Loucy (cell line): ENCODE data around the gene FAM162A.

Source experiments
- H2AFZ ChIP-seq: fragments of 200-600 bp; sonication (generic); 2 replicates; pipeline ENCODE4 v1.6.0; 2016; ENCODE audit warnings: antibody characterized with exemption, mild to moderate bottlenecking, low read length, moderate library complexity
- H3F3A ChIP-seq: fragments of 200-600 bp; 2 replicates; pipeline ENCODE4 v1.6.0; 2016; ENCODE audit warnings: antibody characterized with exemption, low read depth, mild to moderate bottlenecking
- H3K27me3 ChIP-seq: fragments of 200-600 bp; sonication (generic); 2 replicates; pipeline ENCODE4 v1.6.1; 2014; ENCODE audit warnings: low read length, mild to moderate bottlenecking; ENCODE audit not compliant: insufficient read depth, poor library complexity, severe bottlenecking
- H3K36me3 ChIP-seq: fragments of 200-600 bp; sonication (generic); 2 replicates; pipeline ENCODE4 v1.6.1; 2016; ENCODE audit warnings: low read length; ENCODE audit not compliant: insufficient read depth
- H3K4me1 ChIP-seq: fragments of 200-600 bp; sonication (generic); 2 replicates; pipeline ENCODE4 v1.5.1; 2014; ENCODE audit warnings: low read length, mild to moderate bottlenecking; ENCODE audit not compliant: insufficient read depth, poor library complexity, severe bottlenecking
- H3K4me2 ChIP-seq: fragments of 200-600 bp; sonication (generic); 2 replicates; pipeline ENCODE4 v1.6.0; 2014; ENCODE audit warnings: antibody characterized with exemption, low read length, low read depth, mild to moderate bottlenecking; ENCODE audit not compliant: poor library complexity, severe bottlenecking
- H3K4me3 ChIP-seq: fragments of 200-600 bp; sonication (generic); 2 replicates; pipeline ENCODE4 v1.5.1; 2014; ENCODE audit warnings: low read length, mild to moderate bottlenecking, mixed read lengths; ENCODE audit not compliant: poor library complexity, severe bottlenecking
- H3K79me2 ChIP-seq: fragments of 200-600 bp; sonication (generic); 2 replicates; pipeline ENCODE4 v1.6.1; 2014; ENCODE audit warnings: low read length; ENCODE audit not compliant: insufficient read depth
- H3K9ac ChIP-seq: fragments of 200-600 bp; sonication (generic); 2 replicates; pipeline ENCODE4 v1.6.0; 2014; ENCODE audit warnings: mild to moderate bottlenecking, low read depth, low read length, moderate library complexity; ENCODE audit not compliant: poor library complexity, severe bottlenecking
- H3K9me2 ChIP-seq: fragments of 200-600 bp; sonication (generic); replicated peaks from 2 replicates; pipeline ENCODE4 v1.6.1; 2016; ENCODE audit warnings: low read depth, low read length, mixed read lengths
- H3K9me3 ChIP-seq: fragments of 200-600 bp; sonication (generic); 2 replicates; pipeline ENCODE4 v1.6.1; 2014; ENCODE audit warnings: mild to moderate bottlenecking, antibody characterized with exemption, low read length, low read depth; ENCODE audit not compliant: insufficient read depth
- H4K20me1 ChIP-seq: fragments of 200-600 bp; sonication (generic); 2 replicates; pipeline ENCODE4 v1.6.0; 2014; ENCODE audit warnings: antibody characterized with exemption, low read length, mild to moderate bottlenecking; ENCODE audit not compliant: insufficient read depth, poor library complexity, severe bottlenecking
- CTCF ChIP-seq: fragments of 200-600 bp; sonication (generic); conservative IDR thresholded peaks from 2 replicates; pipeline ENCODE4 v1.5.1; 2014; ENCODE audit warnings: mild to moderate bottlenecking, antibody characterized with exemption, low read length
- EZH2phosphoT487 ChIP-seq: fragments of 200-600 bp; IDR thresholded peaks from 2 replicates; pipeline ENCODE4 v1.6.1; 2018; ENCODE audit warnings: antibody characterized with exemption, mild to moderate bottlenecking, moderate library complexity, borderline replicate concordance

Gene FAM162A

GRCh38 chr3:122353215-122353614 is 30.8 kb upstream of the FAM162A start:
- Histone ChIP-seq H3K36me3 (no peaks in the 10 kb centered on the region), H4K20me1 (no peaks in the 10 kb centered on the region), H3K9me3 (no peaks in the 10 kb centered on the region), H2AFZ (no peak overlapping the region), H3F3A (no peaks in the 10 kb centered on the region), H3K4me3 (no peak overlapping the region), H3K4me2 (no peak overlapping the region), H3K9me2 (no peaks in the 10 kb centered on the region), H3K9ac (no peak overlapping the region), H3K4me1 (peaks cover 6% of the 10 kb centered on the region), H3K79me2 (no peaks in the 10 kb centered on the region), H3K27me3 (no peaks in the 10 kb centered on the region)
- TF ChIP-seq CTCF = no peak
- TF ChIP-seq EZH2phosphoT487 = no peak

GRCh38 chr3:122353893-122354401 is 30.0 kb upstream of the FAM162A start:
- H3K27me3 ChIP-seq = no peaks in the 10 kb centered on the region
- TF ChIP-seq CTCF = no peak
- TF ChIP-seq EZH2phosphoT487 = no peak
- no peak overlapping the region for H3K9ac ChIP-seq
- H3K36me3 ChIP-seq = peaks cover 3% of the 10 kb centered on the region; the same call in 1 of the 2 replicates
- no peaks in the 10 kb centered on the region for H3K9me2 ChIP-seq
- no peak overlapping the region for H3K4me3 ChIP-seq
- no peaks in the 10 kb centered on the region for H4K20me1 ChIP-seq
- no peaks in the 10 kb centered on the region for H3K79me2 ChIP-seq
- H3K4me1 ChIP-seq = peaks cover 6% of the 10 kb centered on the region
- H3K9me3 ChIP-seq = no peaks in the 10 kb centered on the region
- H3K4me2 ChIP-seq = no peak overlapping the region
- no peak overlapping the region for H2AFZ ChIP-seq
- H3F3A ChIP-seq = no peaks in the 10 kb centered on the region

- Histone ChIP-seq H3K27me3 (no peaks in the 10 kb centered on the region), H3K9ac (no peak overlapping the region), H3K9me3 (no peaks in the 10 kb centered on the region), H2AFZ (no peak overlapping the region), H4K20me1 (no peaks in the 10 kb centered on the region), H3K79me2 (no peaks in the 10 kb centered on the region), H3K36me3 (peaks cover 5% of the 10 kb centered on the region; the same call in 1 of the 2 replicates), H3K9me2 (no peaks in the 10 kb centered on the region), H3K4me3 (no peak overlapping the region), H3K4me2 (no peak overlapping the region), H3F3A (no peaks in the 10 kb centered on the region), H3K4me1 (peaks cover 6% of the 10 kb centered on the region)
- TF ChIP-seq EZH2phosphoT487 (no peak), CTCF (no peak)
These were observed 28.4 kb upstream of the FAM162A start for GRCh38 chr3:122355612-122356011.
